PC-3 (cell line): ENCODE measurements around the gene FAM13A.

Experiments
- CTCF ChIP-seq: fragments of 300-600 bp; sonication (generic); conservative IDR thresholded peaks from 2 replicates; pipeline ENCODE4 v1.5.1; 2017; ENCODE audit warnings: antibody characterized with exemption, low read depth, mild to moderate bottlenecking, low read length
- EZH2phosphoT487 ChIP-seq: fragments of 300-600 bp; sonication (generic); IDR thresholded peaks from 2 replicates; pipeline ENCODE4 v1.6.1; 2018; ENCODE audit warnings: mild to moderate bottlenecking, antibody characterized with exemption, low read length, borderline replicate concordance

- no peak for TF ChIP-seq CTCF
- TF ChIP-seq EZH2phosphoT487, result no peak
Observed at GRCh38 chr4:88792821-88793220, 264.2 kb downstream of the FAM13A start.
